Mesenchymal stem cell (in vitro differentiated cells and primary cell): Measurements from ENCODE around the gene ABCG2.

Experiments used
- DNase-seq: peaks from one replicate; pipeline ENCODE4 v3.0.0-alpha.2; 2013
- H2AFZ ChIP-seq: one replicate; pipeline ENCODE4 v1.6.1; 2013; ENCODE audit warnings: low read depth, mild to moderate bottlenecking, control low read depth, inconsistent platforms, low read length, moderate library complexity
- H2AK5ac ChIP-seq: 2 replicates; pipeline ENCODE4 v1.6.1; 2013; ENCODE audit warnings: low read length, moderate library complexity, mild to moderate bottlenecking, inconsistent platforms; ENCODE audit not compliant: severe bottlenecking
- H2BK120ac ChIP-seq: one replicate; pipeline ENCODE4 v1.6.1; 2013; ENCODE audit warnings: low read depth, mild to moderate bottlenecking, inconsistent platforms, low read length, moderate library complexity
- H2BK12ac ChIP-seq, 2 experiments: one replicate each; pipeline ENCODE4 v1.6.1; 2013; ENCODE audit warnings: inconsistent platforms in 2 of 2, low read length in 2 of 2, mild to moderate bottlenecking in 2 of 2, moderate library complexity in 2 of 2, control low read depth in 1 of 2
- H2BK15ac ChIP-seq: one replicate; pipeline ENCODE4 v1.6.1; 2013; ENCODE audit warnings: mild to moderate bottlenecking, low read depth, inconsistent platforms; ENCODE audit not compliant: poor library complexity, severe bottlenecking
- H2BK5ac ChIP-seq: 2 replicates; pipeline ENCODE4 v1.6.1; 2013; ENCODE audit warnings: low read depth, mild to moderate bottlenecking, low read length, control low read depth, inconsistent platforms; ENCODE audit not compliant: poor library complexity, severe bottlenecking
- H3K14ac ChIP-seq, 2 experiments: one replicate each; pipeline ENCODE4 v1.6.1; 2013; ENCODE audit warnings: inconsistent platforms in 2 of 2, low read length in 2 of 2, control low read depth in 1 of 2, mild to moderate bottlenecking in 1 of 2, moderate library complexity in 1 of 2
- H3K18ac ChIP-seq, 2 experiments: one replicate each; pipeline ENCODE4 v1.6.1; 2013; ENCODE audit warnings: inconsistent platforms in 2 of 2, low read length in 2 of 2, control low read depth in 1 of 2, low read depth in 1 of 2, mild to moderate bottlenecking in 1 of 2
- H3K23ac ChIP-seq, 2 experiments: one replicate each; pipeline ENCODE4 v1.6.1; 2013; ENCODE audit warnings: inconsistent platforms in 2 of 2, low read length in 2 of 2, mild to moderate bottlenecking in 2 of 2, moderate library complexity in 2 of 2, control low read depth in 1 of 2
- H3K27ac ChIP-seq: 2 replicates; pipeline ENCODE4 v1.5.1; 2013; ENCODE audit warnings: mild to moderate bottlenecking, moderate library complexity, low read length, control low read depth, inconsistent platforms; ENCODE audit not compliant: poor library complexity, severe bottlenecking
- H3K27me3 ChIP-seq, 2 experiments: 2 replicates each; pipeline versions ENCODE4 v1.6.1 to v1.7.0; 2013; ENCODE audit warnings: low read length in 2 of 2, mild to moderate bottlenecking in 2 of 2, moderate library complexity in 2 of 2, control low read depth in 1 of 2, inconsistent platforms in 1 of 2; ENCODE audit not compliant: control insufficient read depth in 1 of 2, insufficient read depth in 1 of 2
- H3K36me3 ChIP-seq, 2 experiments: 2 replicates each; pipeline versions ENCODE4 v1.6.1 to v1.7.0; 2013; ENCODE audit warnings: low read length in 2 of 2, control low read depth in 1 of 2, inconsistent platforms in 1 of 2, low read depth in 1 of 2, mild to moderate bottlenecking in 1 of 2; ENCODE audit not compliant: insufficient read depth in 2 of 2, control insufficient read depth in 1 of 2
- H3K4ac ChIP-seq, 2 experiments: one replicate each; pipeline ENCODE4 v1.6.1; 2013; ENCODE audit warnings: inconsistent platforms in 2 of 2, low read length in 2 of 2, mild to moderate bottlenecking in 2 of 2, moderate library complexity in 2 of 2, control low read depth in 1 of 2, low read depth in 1 of 2
- H3K4me1 ChIP-seq: 2 replicates; pipeline ENCODE4 v1.6.1; 2013; ENCODE audit warnings: low read depth, low read length, control low read depth; ENCODE audit not compliant: control insufficient read depth, insufficient read depth
- H3K4me2 ChIP-seq: 2 replicates; pipeline ENCODE4 v1.6.1; 2013; ENCODE audit warnings: low read length, mild to moderate bottlenecking, inconsistent platforms; ENCODE audit not compliant: poor library complexity, severe bottlenecking
- H3K4me3 ChIP-seq, 2 experiments: 2 replicates each; pipeline versions ENCODE4 v1.5.1 to v1.7.0; 2013; ENCODE audit warnings: low read length in 2 of 2, mild to moderate bottlenecking in 2 of 2, control low read depth in 1 of 2, low read depth in 1 of 2; ENCODE audit not compliant: insufficient read depth in 1 of 2
- H3K79me1 ChIP-seq: replicated peaks from 2 replicates; pipeline ENCODE4 v1.6.1; 2013; ENCODE audit warnings: mild to moderate bottlenecking, control low read depth, low read length, inconsistent platforms; ENCODE audit not compliant: poor library complexity, severe bottlenecking
- H3K9ac ChIP-seq: 2 replicates; pipeline ENCODE4 v1.7.0; 2013; ENCODE audit warnings: mild to moderate bottlenecking, low read length, moderate library complexity
- H3K9me3 ChIP-seq: 2 replicates; pipeline ENCODE4 v1.7.0; 2013; ENCODE audit warnings: mild to moderate bottlenecking, low read length; ENCODE audit not compliant: control insufficient read depth
- H4K8ac ChIP-seq: one replicate; pipeline ENCODE4 v1.6.1; 2013; ENCODE audit warnings: inconsistent platforms, mild to moderate bottlenecking, low read length, moderate library complexity
- H4K91ac ChIP-seq: one replicate; pipeline ENCODE4 v1.6.1; 2013; ENCODE audit warnings: mild to moderate bottlenecking, low read length, inconsistent platforms
- WGBS: methylation state at CpG from one replicate; pipeline ENCODE4 v1.1.7; 2013; ENCODE audit warnings: mixed read lengths; 5-methylcytosine and 5-hydroxymethylcytosine counted together

Gene ABCG2

DNA sequence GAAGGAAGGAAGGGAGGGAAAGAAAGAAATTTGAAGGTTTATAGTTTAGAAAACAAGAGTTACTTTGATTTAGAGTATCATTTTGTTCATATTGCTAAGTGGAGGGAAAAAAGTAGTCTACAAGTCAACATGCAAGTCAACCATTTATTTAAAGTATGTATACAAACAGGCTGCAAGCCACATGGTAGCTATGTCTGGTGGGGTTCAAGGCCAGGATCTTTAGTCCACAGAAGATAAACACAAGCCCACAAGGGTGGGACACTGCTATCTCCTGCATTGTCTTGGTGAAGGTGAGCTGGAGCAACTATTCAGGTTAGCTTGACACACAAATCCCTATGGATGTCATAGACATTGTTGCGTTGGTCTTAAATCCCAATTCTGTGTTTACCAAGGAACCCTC lies 71.4 kb downstream of the ABCG2 start:
- Histone ChIP-seq H3K4me1 (no peaks in the 10 kb centered on the region), H4K8ac (no peak overlapping the region), H3K9me3 (no peaks in the 10 kb centered on the region), H3K4ac (no peak overlapping the region), H3K36me3 (no peaks in the 10 kb centered on the region), H3K23ac (no peak overlapping the region), H4K91ac (no peak overlapping the region), H3K27me3 (no peaks in the 10 kb centered on the region), H3K27ac (no peak overlapping the region), H2BK15ac (no peak overlapping the region), H2BK120ac (no peak overlapping the region), H2AFZ (no peak overlapping the region), H3K14ac (no peak overlapping the region), H3K4me2 (no peak overlapping the region), H3K18ac (no peak overlapping the region), H3K79me1 (no peaks in the 10 kb centered on the region), H2AK5ac (no peak overlapping the region), H3K4me3 (no peak overlapping the region), H2BK12ac (no peak overlapping the region), H2BK5ac (no peak overlapping the region), H3K9ac (no peak overlapping the region)
- no peak for DNase-seq
- 100% methylated on average over 1 of the region's 1 CpG for WGBS

DNA sequence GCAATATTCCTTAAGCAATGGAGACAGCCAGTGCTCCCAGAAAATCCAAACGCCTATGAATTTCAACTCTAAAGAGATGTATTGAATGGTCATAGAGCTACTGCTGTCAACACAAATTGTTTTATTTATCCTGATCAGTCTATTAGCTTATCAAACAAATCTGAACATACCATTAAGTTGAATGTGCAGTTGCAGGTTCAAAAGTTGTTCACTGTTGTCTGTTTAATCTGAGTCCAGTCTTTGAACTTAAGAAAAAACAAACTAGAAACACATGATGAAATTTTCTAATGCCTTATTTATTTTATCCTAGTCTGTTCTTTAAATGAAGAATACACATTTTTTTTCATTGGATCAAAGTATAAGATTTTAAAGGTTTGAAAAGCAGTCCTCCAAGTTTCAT lies 77.8 kb downstream of the ABCG2 start:
- Histone ChIP-seq H3K18ac (no peak overlapping the region), H3K27me3 (no peaks in the 10 kb centered on the region), H3K36me3 (peaks cover 0 to 27% of the 10 kb centered on the region in 2 experiments), H3K4ac (no peak overlapping the region), H3K9me3 (no peaks in the 10 kb centered on the region), H3K14ac (no peak overlapping the region), H3K4me2 (no peak overlapping the region), H4K91ac (no peak overlapping the region), H3K4me3 (no peak overlapping the region), H3K27ac (no peak overlapping the region), H2AK5ac (no peak overlapping the region), H2AFZ (no peak overlapping the region), H4K8ac (no peak overlapping the region), H3K23ac (no peak overlapping the region), H2BK5ac (no peak overlapping the region), H3K79me1 (no peaks in the 10 kb centered on the region), H3K4me1 (no peaks in the 10 kb centered on the region), H2BK15ac (no peak overlapping the region), H2BK120ac (no peak overlapping the region), H3K9ac (no peak overlapping the region), H2BK12ac (no peak overlapping the region)
- DNase-seq: no peak
- no CpG with 5 or more reads among the region's 1 CpG for WGBS

DNA sequence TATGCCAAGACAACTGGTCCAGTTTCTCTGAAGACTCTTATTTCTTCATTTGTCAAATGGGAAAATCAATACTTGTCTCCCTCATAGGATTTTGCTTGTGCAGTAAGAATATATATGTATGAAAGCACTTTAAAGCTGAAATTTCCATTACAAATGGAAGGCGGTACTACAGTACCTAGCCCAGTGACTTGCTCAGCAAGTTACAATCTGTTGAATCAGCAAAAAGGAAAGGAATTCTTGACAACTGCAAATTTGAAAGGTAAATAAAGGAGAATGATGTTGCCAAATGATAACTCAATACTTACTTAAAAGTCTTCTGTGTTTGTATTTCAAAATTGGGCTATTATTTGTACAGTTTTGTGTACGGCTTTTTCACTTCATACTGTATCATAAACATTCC lies 79.9 kb downstream of the ABCG2 start:
- Histone ChIP-seq H3K4ac (no peak overlapping the region), H3K4me1 (no peaks in the 10 kb centered on the region), H4K91ac (no peak overlapping the region), H2AFZ (no peak overlapping the region), H2BK120ac (no peak overlapping the region), H2BK15ac (no peak overlapping the region), H3K9me3 (no peaks in the 10 kb centered on the region), H2BK12ac (no peak overlapping the region), H3K27me3 (no peaks in the 10 kb centered on the region), H2BK5ac (no peak overlapping the region), H3K23ac (no peak overlapping the region), H2AK5ac (no peak overlapping the region), H3K79me1 (no peaks in the 10 kb centered on the region), H4K8ac (no peak overlapping the region), H3K4me2 (no peak overlapping the region), H3K9ac (no peak overlapping the region), H3K27ac (no peak overlapping the region), H3K36me3 (peaks cover 12 to 47% of the 10 kb centered on the region in 2 experiments), H3K14ac (no peak overlapping the region), H3K18ac (no peak overlapping the region), H3K4me3 (no peak overlapping the region)
- WGBS: 100% methylated on average over 1 of the region's 2 CpGs
- DNase-seq: no peak

DNA sequence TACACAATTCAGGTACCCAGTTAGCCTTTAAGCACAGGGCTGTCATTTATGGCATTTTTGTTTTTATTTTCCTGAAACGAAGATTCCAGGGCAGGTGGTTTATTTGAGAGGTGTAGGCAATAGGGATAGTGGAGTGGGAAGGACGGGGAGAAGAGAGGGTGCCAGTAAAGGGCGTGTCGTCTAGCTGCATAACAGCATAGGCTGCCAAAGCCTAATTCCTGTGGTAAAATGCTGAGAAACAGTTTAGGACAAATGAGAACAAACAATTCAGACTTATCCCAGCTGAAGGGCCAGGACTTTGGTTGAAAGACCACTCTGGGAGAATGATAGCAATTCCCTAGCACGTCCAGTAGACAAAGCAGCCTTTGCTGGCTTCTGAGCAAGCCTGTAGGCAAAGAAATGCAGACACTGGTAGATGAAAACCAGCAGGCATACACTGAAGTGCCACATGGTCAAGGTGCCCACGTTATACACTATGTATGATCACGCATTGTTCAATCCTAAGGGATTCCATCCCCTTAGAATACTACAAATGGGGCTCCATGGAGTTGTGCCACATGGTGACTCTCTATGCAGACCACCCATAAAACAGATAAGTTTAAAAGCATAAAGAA lies 80.4 kb downstream of the ABCG2 start:
- no peak overlapping the region for H3K4me3 ChIP-seq
- no peak overlapping the region for H4K8ac ChIP-seq
- H2AK5ac ChIP-seq: no peak overlapping the region
- DNase-seq: no peak
- H3K9ac ChIP-seq: no peak overlapping the region
- no peak overlapping the region for H2BK15ac ChIP-seq
- H2AFZ ChIP-seq: no peak overlapping the region
- H3K4me2 ChIP-seq: no peak overlapping the region
- H4K91ac ChIP-seq: no peak overlapping the region
- no peak overlapping the region for H3K27ac ChIP-seq
- no peak overlapping the region for H3K23ac ChIP-seq
- H3K4me1 ChIP-seq: no peaks in the 10 kb centered on the region
- no peak overlapping the region for H3K4ac ChIP-seq
- no peak overlapping the region for H3K18ac ChIP-seq
- H2BK12ac ChIP-seq: no peak overlapping the region
- H3K27me3 ChIP-seq: no peaks in the 10 kb centered on the region
- H3K36me3 ChIP-seq: peaks cover 16 to 47% of the 10 kb centered on the region in 2 experiments
- H2BK120ac ChIP-seq: no peak overlapping the region
- H3K79me1 ChIP-seq: peaks cover 2% of the 10 kb centered on the region
- H3K14ac ChIP-seq: no peak overlapping the region
- H3K9me3 ChIP-seq: no peaks in the 10 kb centered on the region
- no peak overlapping the region for H2BK5ac ChIP-seq
- 94% methylated on average over 7 of the region's 7 CpGs for WGBS
